ENCODE data around the gene IRF2. TPM values are rescaled to one million over a fixed set of nuclear protein-coding genes. Genes with fewer than 3 reads are reported as not detected.

IRF2 gene
- polyA plus RNA-seq, 1 donor from 2014 or later, result 1.4 TPM

- Histone ChIP-seq H3K79me2 (replicated peaks; ENCODE audit: insufficient read depth, low read length) (no peaks in the 10 kb centered on the region), H3K9me3 (ENCODE audit: low read length) (no peaks in the 10 kb centered on the region), H3K27me3 (ENCODE audit: insufficient read depth, low read depth, low read length) (no peaks in the 10 kb centered on the region), H3K9ac (ENCODE audit: low read length) (no peak overlapping the region), H3K36me3 (ENCODE audit: insufficient read depth, low read length) (no peaks in the 10 kb centered on the region), H3F3A (ENCODE audit: insufficient read depth, low read length, poor library complexity, severe bottlenecking) (no peaks in the 10 kb centered on the region), H3K27ac (ENCODE audit: low read length) (no peak overlapping the region), H4K20me1 (ENCODE audit: insufficient read depth) (no peaks in the 10 kb centered on the region), H3K9me2 (ENCODE audit: insufficient read depth, low read length) (no peaks in the 10 kb centered on the region), H3K4me2 (ENCODE audit: low read length) (no peak overlapping the region), H2AFZ (ENCODE audit: low read depth, low read length) (no peak overlapping the region), H3K4me3 (ENCODE audit: low read length) (no peak overlapping the region)
- TF ChIP-seq MXI1 (conservative IDR thresholded peaks at IDR 0.05; ENCODE audit: poor library complexity, severe bottlenecking) (no peak), EP300 (conservative IDR thresholded peaks at IDR 0.05; ENCODE audit: poor library complexity, severe bottlenecking) (no peak), CTCF (IDR thresholded peaks at IDR 0.05; ENCODE audit: poor library complexity, severe bottlenecking) (no peak), POLR2AphosphoS5 (IDR thresholded peaks at IDR 0.05) (no peak), RAD21 (conservative IDR thresholded peaks at IDR 0.05) (no peak), REST (IDR thresholded peaks at IDR 0.05; ENCODE audit: borderline replicate concordance) (no peak), SMC3 (conservative IDR thresholded peaks at IDR 0.05; ENCODE audit: poor library complexity) (no peak), EZH2 (IDR thresholded peaks at IDR 0.05; ENCODE audit: borderline replicate concordance, insufficient read depth, low read length, poor library complexity, severe bottlenecking) (no peak)
Observed at GRCh38 chr4:184503869-184504300, 29.5 kb upstream of the IRF2 start.

GRCh38 chr4:184500748-184501589 lies 26.6 kb upstream of the IRF2 start:
- Histone ChIP-seq H3K4me3 (ENCODE audit: low read length) (no peak overlapping the region), H3K27me3 (ENCODE audit: insufficient read depth, low read depth, low read length) (no peaks in the 10 kb centered on the region), H3K9ac (ENCODE audit: low read length) (no peak overlapping the region), H3F3A (ENCODE audit: insufficient read depth, low read length, poor library complexity, severe bottlenecking) (no peaks in the 10 kb centered on the region), H2AFZ (ENCODE audit: low read depth, low read length) (no peak overlapping the region), H3K9me3 (ENCODE audit: low read length) (no peaks in the 10 kb centered on the region), H3K79me2 (replicated peaks; ENCODE audit: insufficient read depth, low read length) (no peaks in the 10 kb centered on the region), H3K9me2 (ENCODE audit: insufficient read depth, low read length) (no peaks in the 10 kb centered on the region), H3K27ac (ENCODE audit: low read length) (no peak overlapping the region), H3K36me3 (ENCODE audit: insufficient read depth, low read length) (no peaks in the 10 kb centered on the region), H4K20me1 (ENCODE audit: insufficient read depth) (no peaks in the 10 kb centered on the region), H3K4me2 (ENCODE audit: low read length) (no peak overlapping the region)
- TF ChIP-seq REST (IDR thresholded peaks at IDR 0.05; ENCODE audit: borderline replicate concordance), result no peak
- TF ChIP-seq EZH2 (IDR thresholded peaks at IDR 0.05; ENCODE audit: borderline replicate concordance, insufficient read depth, low read length, poor library complexity, severe bottlenecking), result no peak
- TF ChIP-seq CTCF (IDR thresholded peaks at IDR 0.05; ENCODE audit: poor library complexity, severe bottlenecking), result no peak
- no peak for TF ChIP-seq TAF1 (IDR thresholded peaks at IDR 0.05; ENCODE audit: low read depth)
- TF ChIP-seq SMC3 (conservative IDR thresholded peaks at IDR 0.05; ENCODE audit: poor library complexity), result no peak
- no peak for TF ChIP-seq RAD21 (conservative IDR thresholded peaks at IDR 0.05)
- no peak for TF ChIP-seq EP300 (conservative IDR thresholded peaks at IDR 0.05; ENCODE audit: poor library complexity, severe bottlenecking)
- TF ChIP-seq MXI1 (conservative IDR thresholded peaks at IDR 0.05; ENCODE audit: poor library complexity, severe bottlenecking), result no peak
- no peak for TF ChIP-seq POLR2AphosphoS5 (IDR thresholded peaks at IDR 0.05)
